Ishikawa (cell line): Measurements from ENCODE around the gene DDAH1.

ENCODE experiments used
- CREB1 ChIP-seq: IDR thresholded peaks from 2 replicates; pipeline ENCODE4 v1.6.1; 2012; ENCODE audit warnings: low read depth
- EGR1 ChIP-seq: IDR thresholded peaks from 2 replicates; pipeline ENCODE4 v1.6.1; 2012
- EP300 ChIP-seq: IDR thresholded peaks from 2 replicates; pipeline ENCODE4 v1.6.1; 2012; ENCODE audit warnings: borderline replicate concordance
- FOXM1 ChIP-seq: IDR thresholded peaks from 2 replicates; pipeline ENCODE4 v1.6.1; 2012; ENCODE audit warnings: low read depth, borderline replicate concordance
- NFIC ChIP-seq: IDR thresholded peaks from 2 replicates; pipeline ENCODE4 v1.6.1; 2012
- RAD21 ChIP-seq: IDR thresholded peaks from 2 replicates; pipeline ENCODE4 v1.6.1; 2012; ENCODE audit warnings: low read depth
- REST ChIP-seq: IDR thresholded peaks from 2 replicates; pipeline ENCODE4 v1.6.1; 2012; ENCODE audit warnings: low read depth, mild to moderate bottlenecking
- TAF1 ChIP-seq: IDR thresholded peaks from 2 replicates; pipeline ENCODE4 v1.6.1; 2012; ENCODE audit warnings: low read depth, mild to moderate bottlenecking
- TEAD4 ChIP-seq: IDR thresholded peaks from 2 replicates; pipeline ENCODE4 v1.6.1; 2012
- YY1 ChIP-seq: IDR thresholded peaks from 2 replicates; pipeline ENCODE4 v1.6.1; 2012; ENCODE audit warnings: low read depth
- ZBTB7A ChIP-seq: IDR thresholded peaks from 2 replicates; pipeline ENCODE4 v1.6.1; 2012; ENCODE audit warnings: low read depth
- TF ChIP-seq, protein P1 (sequence below): IDR thresholded peaks from 2 replicates; pipeline ENCODE4 v1.6.1; 2012

DNA sequence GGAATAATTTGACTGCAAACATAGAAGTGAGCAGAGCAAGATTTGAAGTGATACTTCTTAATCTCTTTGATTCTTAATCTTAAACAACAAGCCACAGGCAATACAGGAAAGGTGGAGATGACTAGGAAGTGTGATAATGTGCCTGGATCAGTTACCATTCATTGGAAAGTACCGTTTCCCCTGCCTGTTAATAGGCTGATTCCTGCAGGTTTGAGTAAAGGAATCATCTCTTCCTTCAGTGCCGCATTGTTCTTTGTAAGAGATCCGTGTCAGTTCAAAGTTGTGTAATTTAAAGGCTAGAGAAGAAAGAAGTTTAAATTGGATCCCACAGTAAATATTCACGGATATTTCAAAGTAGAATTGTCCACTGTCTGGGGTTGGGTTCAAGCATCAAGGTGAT is 145.0 kb downstream of the DDAH1 start:
- TF ChIP-seq RAD21 (no peak), ZBTB7A (no peak), REST (no peak), EP300 (no peak), FOXM1 (no peak), CREB1 (no peak), TAF1 (no peak), NFIC (no peak), YY1 (no peak), EGR1 (no peak), TEAD4 (no peak)
- TF ChIP-seq, protein P1, sequence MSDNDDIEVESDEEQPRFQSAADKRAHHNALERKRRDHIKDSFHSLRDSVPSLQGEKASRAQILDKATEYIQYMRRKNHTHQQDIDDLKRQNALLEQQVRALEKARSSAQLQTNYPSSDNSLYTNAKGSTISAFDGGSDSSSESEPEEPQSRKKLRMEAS = no peak
